Nucleus accumbens (tissue), 56 donors: ENCODE data around the gene ZNF862.
"Not testable (repeated sequence)": the region's sequence is repeated elsewhere in the genome, so short reads cannot be mapped to it uniquely, and the experiment has no call there.

ENCODE experiments used
- DNase-seq, 56 donors: peaks; one replicate each; lab custom pipeline; 2025; lab: John Stamatoyannopoulos, UW

ZNF862 gene

DNA sequence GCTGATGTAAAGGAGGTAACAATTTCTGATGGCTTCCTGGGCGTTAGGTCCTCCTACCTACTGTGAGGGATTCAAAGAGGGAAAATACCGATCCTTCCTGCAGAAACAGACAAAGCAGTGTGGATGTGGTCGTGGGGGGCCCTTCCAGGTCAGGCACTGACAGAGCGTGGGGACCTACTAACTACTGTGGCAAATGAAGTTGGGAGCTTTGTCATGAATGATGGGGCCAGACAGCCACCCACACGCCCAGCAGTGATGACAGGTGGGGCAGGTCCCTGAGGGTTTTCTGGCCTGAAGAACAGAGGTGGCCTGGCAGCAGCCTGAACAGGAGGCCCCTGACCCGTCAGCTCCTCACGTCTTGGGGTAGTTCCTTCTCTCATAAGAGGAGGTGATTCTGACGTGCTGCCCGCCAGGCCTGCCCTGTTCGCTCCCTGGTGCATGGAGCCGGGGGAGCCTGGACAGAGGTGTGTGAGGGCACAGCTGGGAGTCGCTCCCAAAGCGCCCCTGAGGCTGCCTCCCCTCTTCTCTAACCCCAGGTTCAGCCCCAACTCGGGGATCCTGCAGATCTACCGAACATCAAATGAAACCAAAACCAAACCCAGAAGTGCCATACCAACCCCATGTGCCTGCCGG is 39.8 kb downstream of the ZNF862 start:
- no peak for DNase-seq

DNA sequence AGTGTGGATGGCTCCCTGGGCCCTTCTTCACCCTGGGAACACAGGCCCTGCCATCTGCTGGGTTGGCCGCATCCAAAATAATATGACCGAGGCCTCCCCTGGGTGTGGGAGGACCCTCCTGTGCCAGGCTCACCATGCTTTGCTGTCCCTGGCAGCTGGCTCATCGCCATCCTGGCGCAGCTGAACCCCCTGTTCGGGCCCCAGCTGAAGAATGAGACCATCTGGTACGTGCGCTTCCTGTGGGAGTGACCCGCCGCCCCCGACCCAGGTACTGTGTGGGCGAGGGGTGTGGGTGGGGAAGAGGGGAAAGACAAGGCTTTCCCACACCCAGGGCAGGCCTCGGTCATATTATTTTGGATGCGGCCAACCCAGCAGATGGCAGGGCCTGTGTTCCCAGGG is 40.3 kb downstream of the ZNF862 start:
- DNase-seq: no peak

DNA sequence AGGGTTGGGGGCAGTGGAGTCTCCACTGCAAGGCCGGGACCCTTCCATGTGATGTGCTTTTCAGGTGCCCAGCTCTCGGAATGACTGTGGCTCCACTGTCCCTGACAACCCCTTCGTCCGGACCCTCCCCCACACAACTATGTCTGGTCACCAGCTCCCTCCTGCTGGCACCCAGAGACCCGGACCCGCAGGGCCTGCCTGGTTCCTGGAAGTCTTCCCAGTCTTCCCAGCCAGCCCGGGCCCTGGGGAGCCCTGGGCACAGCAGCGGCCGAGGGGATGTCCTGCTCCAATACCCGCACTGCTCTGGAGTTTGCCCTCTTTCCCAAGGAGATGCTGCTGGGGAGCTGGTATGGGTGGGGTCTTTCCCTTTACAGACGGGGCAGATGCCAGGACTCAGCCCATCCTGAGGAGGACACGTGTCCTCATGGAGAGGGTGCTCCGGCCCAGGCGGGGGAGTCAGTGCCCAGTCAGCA is 41.1 kb downstream of the ZNF862 start:
- DNase-seq: no peak

DNA sequence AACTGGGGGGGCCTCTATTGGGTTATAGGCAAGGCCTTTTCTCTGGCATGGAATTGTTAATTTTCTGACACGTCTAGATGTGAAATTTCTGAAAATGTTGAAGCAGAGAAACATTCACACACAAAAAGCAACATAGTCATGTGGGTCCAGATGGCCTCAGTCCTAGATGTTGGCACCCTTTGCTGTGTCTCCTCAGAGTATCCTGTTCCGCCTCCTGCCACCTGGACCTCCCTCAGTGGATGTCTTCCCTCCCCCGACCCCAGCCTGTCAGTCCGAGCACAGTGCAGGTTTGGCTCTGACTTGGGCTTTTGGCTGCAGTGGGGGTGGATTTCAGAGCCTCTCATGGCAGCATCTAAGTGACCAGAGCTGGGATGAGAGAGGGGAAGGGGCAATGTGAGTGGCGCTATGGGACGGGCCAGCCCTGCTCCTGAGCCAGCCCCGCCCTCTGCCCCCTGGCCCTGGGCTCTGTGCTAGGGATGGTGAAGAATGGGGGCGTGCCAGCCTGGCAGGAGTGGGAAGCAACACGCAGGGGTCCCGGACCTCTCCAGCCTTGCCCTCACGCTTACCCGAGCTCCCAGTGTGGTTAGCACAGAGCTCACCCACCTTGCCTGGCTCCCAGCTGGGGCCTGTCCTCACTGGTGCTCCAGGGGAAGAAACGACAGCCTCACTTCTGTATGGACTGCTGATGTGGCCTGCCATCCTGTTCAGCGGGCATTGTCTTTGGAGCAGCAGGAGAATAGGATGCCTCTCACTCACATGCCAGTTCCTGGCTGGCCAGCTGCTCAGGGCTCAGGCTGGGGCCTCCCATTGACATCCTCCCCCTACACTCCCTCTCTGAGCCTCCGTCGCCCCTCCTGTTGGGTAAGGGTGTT is 41.8 kb downstream of the ZNF862 start:
- no peak for DNase-seq

DNA sequence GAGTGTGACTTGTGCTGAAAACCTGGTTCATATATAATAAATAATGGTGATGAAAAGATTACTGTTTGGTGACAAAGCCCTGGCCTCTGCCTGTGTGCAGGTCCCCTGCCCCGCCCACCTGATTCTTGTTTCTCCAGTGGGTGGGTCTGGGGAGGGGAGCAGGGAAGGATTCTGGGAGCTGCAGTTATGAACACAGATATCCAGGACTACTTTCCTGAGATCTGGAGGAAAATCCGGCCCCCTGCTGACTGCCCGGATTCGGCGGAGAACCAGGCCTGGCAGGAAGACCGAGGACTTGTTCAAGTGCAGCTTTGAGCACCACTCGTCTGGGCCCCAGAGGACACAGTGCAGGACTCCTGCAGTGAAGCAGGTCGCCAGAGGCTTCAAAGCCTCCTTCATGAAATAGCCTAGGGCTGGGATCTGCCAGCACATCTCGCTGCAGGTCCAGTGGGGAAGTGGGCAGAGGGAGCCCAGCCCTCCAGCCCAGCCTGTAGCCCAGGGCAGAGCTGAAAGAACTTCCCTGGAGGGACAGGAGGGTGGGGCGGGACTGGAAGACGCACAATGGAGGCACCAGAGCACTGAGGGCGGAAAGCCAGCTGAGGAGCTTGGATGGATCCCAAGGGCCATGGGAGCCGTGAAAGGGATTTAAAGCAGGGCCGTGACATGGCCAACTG is 42.6 kb downstream of the ZNF862 start:
- peak in 52 of 56 donors; percentile 28 to 87 (median 68) for DNase-seq

DNA sequence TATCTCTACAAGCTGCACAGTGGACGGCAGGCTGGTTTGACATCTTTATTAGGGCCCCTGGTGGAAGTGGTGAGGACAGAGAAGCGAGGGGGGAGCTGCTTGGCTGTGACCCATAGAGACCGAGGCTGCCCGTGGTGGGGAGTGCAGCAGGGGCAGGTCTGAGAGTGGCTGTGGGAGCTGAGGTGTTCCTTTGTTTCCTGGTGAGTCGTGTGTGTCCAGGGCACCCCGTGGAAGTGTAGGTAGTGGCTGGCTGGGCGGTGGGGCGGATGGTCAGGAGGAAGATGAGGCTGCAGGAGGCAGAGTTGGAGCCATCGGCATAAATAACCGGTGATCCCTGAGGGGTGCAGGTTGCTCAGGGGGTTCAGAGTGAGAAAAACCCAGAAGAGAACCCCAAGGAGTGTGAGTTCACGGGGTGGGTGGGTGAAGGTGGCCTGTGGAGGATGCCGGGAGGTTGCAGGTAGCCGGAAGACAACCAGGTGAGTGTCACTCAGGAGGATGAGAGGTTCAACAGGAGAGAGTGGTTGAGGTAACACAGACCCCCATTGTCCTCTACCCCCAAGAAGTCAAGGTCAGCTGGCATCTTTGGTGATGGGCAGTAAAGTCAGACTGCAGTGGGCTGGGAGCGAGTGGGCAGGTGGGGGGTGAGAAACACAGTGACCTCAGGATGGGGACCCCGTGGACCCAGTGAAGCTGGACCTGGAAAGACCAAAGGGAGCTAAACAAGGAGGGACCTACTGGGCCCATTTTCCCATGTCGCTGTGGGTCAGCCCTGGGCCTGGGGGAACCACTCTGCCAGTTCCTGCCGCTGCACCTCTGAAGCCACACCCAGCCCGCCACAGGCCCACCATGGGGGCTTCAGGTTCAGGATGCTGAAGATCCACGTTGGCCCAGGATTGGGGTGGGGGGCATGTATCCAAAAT is 43.4 kb downstream of the ZNF862 start:
- no peak for DNase-seq

DNA sequence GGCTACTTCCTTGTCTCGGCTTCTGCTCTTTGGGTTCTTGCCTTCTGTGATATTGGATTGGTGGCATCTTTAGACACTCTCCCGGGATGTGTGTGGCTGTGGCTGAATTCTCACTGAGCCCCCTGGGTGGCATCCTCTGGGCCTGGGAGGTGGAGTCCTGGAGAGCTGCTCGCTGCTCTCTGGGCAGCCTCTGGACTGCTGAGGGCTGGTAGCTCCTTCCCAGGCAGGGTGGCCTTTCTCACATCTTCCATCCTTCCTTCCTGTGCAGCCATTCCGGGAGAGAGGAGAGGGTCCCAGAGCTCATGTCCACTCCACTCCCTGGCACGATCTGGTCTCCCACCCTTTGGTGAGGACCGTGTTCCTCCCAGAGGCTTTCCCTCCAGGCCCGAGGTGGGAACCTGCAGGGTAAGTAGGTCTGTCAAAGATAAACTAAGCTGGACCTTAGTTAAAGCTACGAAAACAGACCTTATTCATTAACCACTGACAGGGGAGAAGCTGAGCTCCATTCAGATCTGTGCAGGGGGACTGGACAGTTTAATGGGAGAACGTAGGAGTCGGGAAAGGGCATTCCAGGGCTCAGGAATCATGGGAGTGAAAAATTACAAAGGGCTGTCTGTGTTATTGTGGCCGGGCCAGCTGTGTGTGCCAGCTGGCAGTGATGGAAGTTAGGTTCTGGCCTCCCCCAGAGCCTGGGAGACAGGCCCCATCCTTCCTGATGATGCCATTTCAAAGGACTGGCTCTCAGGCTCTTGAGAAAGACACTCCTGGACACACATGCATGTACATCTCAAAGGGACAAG is 44.3 kb downstream of the ZNF862 start:
- DNase-seq: peak in 41 of 56 donors; percentile 32 to 76 (median 60)

DNA sequence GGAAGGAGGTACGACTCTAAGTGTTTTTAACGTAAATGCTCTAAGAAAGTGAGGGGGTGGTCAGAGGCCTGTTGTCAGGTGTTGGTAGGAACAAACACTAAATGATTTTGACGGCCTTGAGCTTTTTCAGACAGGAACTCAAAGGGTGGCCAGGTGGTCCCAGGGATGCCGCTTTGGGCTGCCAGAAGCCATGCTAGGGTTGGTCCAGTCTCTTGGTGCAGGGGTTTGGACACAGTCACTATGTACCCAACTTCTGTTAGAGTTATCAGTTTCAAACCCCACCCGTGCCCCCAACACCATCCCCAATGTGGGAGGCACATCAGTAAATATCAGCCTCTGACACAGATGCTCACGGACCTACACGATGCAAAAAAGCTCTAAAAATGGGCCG is 44.9 kb downstream of the ZNF862 start:
- no peak for DNase-seq

DNA sequence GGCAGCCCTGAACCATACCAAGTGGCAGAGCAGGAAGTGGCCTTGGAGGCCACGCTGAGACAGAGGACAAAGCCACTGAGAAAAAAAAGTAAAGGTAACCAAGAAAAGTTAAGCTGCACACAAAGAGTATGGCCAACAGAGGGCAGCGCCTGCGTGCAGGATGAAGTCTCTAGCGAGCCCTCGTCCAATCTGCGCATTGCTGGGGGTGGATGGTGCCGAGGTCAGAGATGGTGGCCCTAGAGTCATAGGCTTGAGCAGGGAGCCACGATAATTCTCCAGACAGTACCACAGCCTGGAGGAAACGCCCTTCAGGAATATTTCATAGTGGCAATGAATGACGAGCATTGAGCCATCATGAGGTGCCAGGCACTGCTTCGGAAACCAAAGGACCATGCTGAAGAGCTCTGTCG is 45.3 kb downstream of the ZNF862 start:
- peak in 40 of 56 donors; percentile 29 to 82 (median 60) for DNase-seq

DNA sequence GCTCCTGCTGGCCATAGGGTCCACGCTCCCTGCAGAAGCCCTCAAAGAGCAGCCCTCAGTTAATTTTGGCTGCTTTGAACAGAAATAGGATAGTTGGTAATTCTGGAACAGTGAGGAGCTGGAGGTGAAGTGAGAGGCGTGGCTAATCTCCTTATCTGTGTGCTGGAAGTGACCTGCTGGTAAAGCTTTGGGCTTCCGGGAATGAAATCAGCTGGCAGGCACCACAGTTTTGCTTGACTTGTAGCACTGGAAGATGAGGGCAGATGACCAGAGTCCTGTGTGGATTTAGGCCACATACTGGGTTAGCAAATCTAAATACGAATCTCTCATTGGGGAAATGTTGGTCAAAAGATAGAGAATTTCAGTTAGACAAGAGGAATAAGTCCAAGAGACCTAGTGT is 45.8 kb downstream of the ZNF862 start:
- DNase-seq: no peak

DNA sequence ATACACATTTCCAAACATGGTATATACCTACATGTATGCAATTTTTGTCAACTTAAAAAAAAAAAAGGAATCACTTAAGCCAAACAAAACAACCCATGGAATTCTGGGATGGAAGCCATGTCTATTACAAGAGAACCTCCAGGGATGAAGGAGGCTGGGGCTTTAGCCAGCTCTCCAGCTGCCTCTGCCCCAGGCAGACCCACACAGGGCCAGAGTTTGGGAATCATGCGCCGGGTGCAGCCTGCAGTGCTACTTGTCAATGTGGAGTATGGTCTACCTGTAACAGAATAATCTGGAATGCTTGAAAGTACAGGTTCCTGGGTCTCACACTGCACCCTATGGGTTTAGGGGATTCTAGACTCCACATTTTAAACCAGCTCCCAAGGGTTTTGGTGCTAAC is 46.4 kb downstream of the ZNF862 start:
- no peak for DNase-seq

DNA sequence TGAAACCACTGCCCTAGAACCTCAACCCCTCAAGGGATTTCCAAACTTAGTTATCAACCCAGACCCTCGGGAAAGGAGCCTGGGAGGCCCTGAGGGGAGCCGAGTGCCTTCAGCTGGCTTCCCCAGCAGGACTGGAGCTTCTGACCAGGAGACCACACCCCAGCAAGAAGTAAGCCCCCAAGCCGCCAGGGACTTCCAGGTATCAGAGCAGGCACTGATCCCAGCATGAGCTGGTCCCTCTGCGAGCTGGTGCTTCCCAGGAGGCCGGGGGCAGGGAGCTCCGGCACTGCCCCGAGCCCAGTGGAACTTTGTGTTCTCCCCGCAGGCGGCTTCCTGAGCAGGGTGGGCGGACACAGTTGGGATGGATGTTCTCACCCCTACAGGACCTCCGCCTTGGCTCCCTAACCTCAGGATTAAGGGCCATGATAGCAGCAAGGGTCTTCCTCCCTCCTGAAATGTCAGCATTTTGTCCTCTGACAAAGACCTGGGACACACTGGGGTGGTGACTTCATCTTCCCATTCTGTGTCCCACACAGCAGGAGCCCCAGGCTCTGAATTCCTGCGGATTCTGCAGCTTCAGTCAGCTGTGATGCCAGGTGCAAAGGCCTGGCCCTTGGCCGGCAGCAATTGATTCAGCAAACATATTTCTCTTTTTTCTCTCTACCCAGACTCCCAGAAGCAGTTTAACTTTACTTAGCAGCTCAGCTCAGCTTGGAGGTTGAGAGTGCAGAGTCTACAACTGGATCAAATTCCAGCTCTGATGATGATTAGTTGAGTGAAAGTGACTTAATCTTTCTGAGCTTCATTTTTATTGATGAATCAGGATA is 47.2 kb downstream of the ZNF862 start:
- DNase-seq: no peak

DNA sequence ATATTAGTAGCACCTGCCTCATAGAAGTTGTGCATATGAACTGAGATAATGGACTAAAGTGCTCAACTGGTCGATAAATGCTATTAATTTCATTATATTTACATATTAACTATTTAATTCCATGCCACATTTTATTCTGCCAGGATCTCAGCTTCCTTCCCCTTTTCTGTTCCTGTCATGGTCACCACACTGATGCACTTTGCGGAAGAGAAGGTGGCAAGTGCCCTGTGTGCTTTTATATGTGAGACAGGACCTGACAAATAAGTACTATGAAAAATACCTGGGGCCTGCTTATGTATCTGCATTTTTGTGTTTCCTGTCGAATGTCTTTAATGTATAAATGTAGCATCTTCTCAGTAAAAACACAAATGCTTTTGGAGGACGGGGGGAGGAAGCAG is 47.8 kb downstream of the ZNF862 start:
- no peak for DNase-seq

DNA sequence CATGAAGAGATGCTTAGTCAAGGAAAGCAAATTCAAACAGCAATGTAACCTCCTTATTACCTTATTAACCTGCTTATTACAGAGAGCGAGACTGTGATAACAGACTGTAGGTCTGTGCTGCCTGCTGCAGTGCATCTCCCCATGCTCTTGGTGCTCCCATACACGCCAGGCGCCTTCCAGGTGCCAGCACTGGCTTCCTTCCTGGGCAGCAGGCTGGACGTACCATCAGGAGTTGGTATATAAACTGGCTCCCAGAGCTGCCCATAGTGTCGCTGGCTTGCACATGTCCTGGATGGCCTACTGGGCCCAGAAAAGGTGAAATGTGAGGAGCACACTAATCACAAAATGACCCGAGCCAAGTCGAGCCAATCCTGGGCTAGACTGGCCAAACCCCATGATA is 49.1 kb downstream of the ZNF862 start:
- DNase-seq: no peak

DNA sequence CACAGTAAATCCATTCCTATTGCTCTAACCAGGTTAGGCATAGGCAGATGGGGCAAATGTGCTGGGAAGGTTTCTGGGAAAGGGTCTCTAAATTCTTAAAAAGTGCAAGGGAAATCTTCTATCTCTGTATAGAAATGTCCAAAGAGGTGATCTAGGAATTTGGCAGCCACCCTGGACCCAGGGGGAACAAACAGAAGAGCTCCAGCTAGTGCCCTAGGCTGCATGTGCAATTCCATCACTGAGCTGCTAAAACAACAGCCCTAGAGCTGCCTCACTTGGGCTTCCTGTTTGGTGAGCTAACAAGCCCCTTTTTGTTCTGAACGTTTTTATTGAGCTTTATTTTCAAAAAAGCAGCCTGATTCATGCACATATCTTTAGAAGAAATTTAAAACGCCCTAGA is 52.5 kb downstream of the ZNF862 start:
- DNase-seq: not testable (repeated sequence)

DNA sequence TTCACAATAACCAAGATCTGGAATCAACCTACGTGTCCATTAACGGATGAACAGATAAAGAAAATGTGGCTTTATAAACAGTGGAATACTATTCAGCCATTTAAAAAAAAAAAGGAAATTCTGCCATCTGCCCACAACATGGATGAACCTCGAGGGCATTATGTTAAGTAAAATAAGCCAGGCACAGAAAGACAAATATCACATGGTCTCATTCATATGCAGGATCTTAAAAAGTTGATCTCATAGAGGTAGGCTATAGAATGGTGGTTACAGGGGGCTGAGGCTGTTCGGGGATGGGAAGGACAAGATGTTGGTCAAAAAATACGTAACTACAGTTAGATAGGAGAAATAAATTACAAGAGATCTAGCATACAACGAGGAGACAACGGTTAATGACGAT is 56.8 kb downstream of the ZNF862 start:
- DNase-seq: not testable (repeated sequence)

DNA sequence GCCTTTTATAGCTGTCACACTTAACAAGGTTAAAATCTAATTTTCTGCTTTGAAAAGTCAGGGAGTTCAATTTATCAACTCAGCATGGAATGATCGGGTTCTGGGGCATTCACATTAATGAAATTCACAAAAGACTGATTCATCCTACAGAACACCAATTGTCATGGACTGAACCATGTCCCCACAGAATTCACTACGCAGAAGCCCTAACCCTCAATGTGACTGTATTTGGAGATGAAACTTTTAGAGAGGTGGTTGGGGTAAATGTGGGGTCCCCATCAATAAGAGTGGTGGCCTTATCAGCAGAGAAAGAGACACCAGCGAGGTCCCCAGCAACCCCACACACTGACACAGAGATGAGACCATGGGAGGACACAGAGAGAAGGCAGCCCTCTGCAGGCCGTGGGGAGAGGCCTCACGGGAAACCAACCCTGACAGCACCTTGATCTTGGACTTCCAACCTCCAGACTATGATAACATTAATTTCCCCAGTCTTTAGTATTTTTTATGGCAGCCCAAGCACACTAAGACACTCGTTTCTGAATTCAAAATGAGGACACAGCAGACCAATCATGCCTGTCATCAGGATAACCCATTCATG is 69.7 kb downstream of the ZNF862 start:
- DNase-seq: peak in 1 of 56 donors; percentile 22

DNA sequence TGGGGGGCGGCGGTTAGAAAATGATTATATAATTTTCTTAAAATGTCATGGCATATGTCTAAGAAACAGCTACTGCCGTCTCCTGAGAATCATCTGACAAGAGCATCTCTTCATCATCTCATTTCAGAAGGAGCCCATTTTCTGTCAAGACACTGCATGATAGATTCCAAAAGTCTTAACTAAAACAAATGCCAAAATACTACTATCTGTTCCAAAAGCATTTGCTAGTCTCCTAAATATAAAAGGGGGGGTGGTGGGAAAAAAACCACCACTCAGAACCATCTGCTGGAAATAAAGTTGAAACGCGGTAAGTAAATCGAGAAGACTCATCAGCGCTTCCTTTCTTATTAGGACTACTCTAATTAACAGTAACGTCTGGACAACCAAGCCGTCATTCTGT is 72.0 kb downstream of the ZNF862 start:
- DNase-seq: not testable (repeated sequence)
